ENCODE measurements around the gene FAM171A1. TPM values are rescaled to one million over a fixed set of nuclear protein-coding genes. Genes with fewer than 3 reads are reported as not detected.
"Not testable (repeated sequence)": the region's sequence is repeated elsewhere in the genome, so short reads cannot be mapped to it uniquely, and the experiment has no call there.

Gene FAM171A1
- polyA plus RNA-seq, 1 of the 3 experiments (the other 2 are of a cell fraction) = 26.3 TPM

DNA sequence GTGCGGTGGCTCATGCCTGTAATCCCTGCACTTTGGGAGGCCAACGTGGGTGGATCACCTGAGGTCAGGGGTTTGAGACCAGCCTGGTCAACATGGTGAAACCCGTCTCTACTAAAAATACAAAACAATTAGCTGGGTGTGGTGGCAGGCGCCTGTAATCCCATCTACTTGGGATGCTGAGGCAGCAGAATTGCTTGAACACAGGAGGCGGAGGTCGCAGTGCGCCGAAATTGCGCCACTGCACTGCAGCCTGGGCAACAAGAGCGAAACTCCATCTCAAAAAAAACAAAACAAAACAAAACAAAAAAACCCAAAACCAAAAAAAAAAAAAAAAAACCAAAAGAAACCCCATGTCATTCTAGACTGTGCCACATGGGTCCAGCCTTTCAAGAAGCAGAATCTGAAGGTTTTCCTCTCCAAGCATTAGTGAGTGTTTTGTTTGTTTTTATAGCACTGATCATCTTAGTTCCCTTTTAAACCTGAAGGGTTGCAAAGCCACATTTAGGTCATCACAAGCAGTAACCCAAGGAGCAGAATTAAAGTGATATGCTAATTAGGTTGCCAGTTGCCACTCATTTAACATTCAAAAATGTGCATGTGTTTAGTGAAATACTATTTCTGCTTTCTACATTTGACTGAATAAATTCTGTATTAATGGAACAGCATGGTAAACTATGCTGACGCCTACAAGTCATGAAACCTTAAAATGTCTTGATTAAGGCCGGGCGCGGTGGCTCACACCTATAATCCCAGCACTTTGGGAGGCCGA is 68.7 kb downstream of the FAM171A1 start:
- CTCF ChIA-PET = not testable (repeated sequence)

DNA sequence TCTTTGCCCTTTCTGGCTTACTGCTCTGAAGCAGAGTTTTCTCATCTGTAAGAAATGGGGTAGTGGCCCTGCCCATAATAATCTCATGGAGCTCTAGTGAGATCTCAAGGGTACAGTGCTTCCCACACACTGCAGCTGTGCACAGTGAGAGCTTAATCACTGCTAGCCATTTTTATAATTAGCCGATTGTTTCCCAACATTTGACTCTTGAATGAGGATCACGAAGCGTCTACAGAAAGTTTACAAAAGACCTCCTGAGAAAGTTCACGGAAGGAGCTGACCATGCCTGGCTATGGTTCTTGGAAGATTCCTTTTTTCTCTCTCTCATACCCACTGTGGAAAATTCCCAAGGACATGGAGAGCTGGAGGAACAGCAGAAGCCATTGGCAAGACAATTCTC is 70.4 kb downstream of the FAM171A1 start:
- Histone ChIP-seq H3K79me2 (ENCODE audit: insufficient read depth) (no peaks in the 10 kb centered on the region; the same call in 1 of the 2 replicates), H4K20me1 (ENCODE audit: insufficient read depth) (no peaks in the 10 kb centered on the region), H3F3A (replicated peaks; ENCODE audit: insufficient read depth) (peaks cover 4% of the 10 kb centered on the region), H3K27ac (ENCODE audit: low read depth in 2 of 2, low read length in 1 of 2) (no peak overlapping the region), H3K36me3 (replicated peaks in 1 of 2; ENCODE audit: control insufficient read depth in 1 of 2, insufficient read depth in 2 of 2, low read length in 1 of 2) (no peaks in the 10 kb centered on the region), H3K9me3 (no peaks in the 10 kb centered on the region), H3K4me1 (ENCODE audit: control insufficient read depth in 1 of 2, insufficient read depth in 2 of 2, low read depth in 1 of 2, low read length in 1 of 2) (no peaks in the 10 kb centered on the region), H3K4me2 (no peak overlapping the region), H3K9ac (no peak overlapping the region), H3K4me3 (ENCODE audit: low read depth in 2 of 2, low read length in 1 of 2) (no peak overlapping the region), H3K27me3 (ENCODE audit: insufficient read depth) (no peaks in the 10 kb centered on the region), H2AFZ (ENCODE audit: low read depth) (no peak overlapping the region), H3K9me2 (no peaks in the 10 kb centered on the region)
- ChIA-PET POLR2A (no interaction called here), CTCF (interaction anchor here (1.1 kb wide), 1 partner anchor 70 kb away, joined by 4 read pairs; no protein-coding TSS in a partner anchor)
- 96% methylated on average over 4 of the region's 4 CpGs for WGBS (ENCODE audit: low lambda C conversion rate)
- DNase-seq = no peak
- TF ChIP-seq RCOR1 (IDR thresholded peaks at IDR 0.05; ENCODE audit: low read length) (no peak), NRF1 (IDR thresholded peaks at IDR 0.05; ENCODE audit: low read depth, low read length) (no peak), TAF1 (IDR thresholded peaks at IDR 0.05; ENCODE audit: borderline replicate concordance, low read depth, low read length) (no peak), JUND (IDR thresholded peaks at IDR 0.05) (no peak), NFIC (IDR thresholded peaks at IDR 0.05; ENCODE audit: borderline replicate concordance) (no peak)
- TF ChIP-seq, protein P1, sequence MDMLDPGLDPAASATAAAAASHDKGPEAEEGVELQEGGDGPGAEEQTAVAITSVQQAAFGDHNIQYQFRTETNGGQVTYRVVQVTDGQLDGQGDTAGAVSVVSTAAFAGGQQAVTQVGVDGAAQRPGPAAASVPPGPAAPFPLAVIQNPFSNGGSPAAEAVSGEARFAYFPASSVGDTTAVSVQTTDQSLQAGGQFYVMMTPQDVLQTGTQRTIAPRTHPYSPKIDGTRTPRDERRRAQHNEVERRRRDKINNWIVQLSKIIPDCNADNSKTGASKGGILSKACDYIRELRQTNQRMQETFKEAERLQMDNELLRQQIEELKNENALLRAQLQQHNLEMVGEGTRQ (IDR thresholded peaks at IDR 0.05; ENCODE audit: borderline replicate concordance, low read depth, low read length) = no peak
- TF ChIP-seq, protein P2, sequence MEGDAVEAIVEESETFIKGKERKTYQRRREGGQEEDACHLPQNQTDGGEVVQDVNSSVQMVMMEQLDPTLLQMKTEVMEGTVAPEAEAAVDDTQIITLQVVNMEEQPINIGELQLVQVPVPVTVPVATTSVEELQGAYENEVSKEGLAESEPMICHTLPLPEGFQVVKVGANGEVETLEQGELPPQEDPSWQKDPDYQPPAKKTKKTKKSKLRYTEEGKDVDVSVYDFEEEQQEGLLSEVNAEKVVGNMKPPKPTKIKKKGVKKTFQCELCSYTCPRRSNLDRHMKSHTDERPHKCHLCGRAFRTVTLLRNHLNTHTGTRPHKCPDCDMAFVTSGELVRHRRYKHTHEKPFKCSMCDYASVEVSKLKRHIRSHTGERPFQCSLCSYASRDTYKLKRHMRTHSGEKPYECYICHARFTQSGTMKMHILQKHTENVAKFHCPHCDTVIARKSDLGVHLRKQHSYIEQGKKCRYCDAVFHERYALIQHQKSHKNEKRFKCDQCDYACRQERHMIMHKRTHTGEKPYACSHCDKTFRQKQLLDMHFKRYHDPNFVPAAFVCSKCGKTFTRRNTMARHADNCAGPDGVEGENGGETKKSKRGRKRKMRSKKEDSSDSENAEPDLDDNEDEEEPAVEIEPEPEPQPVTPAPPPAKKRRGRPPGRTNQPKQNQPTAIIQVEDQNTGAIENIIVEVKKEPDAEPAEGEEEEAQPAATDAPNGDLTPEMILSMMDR (IDR thresholded peaks at IDR 0.05) = no peak
- TF ChIP-seq, protein P3, sequence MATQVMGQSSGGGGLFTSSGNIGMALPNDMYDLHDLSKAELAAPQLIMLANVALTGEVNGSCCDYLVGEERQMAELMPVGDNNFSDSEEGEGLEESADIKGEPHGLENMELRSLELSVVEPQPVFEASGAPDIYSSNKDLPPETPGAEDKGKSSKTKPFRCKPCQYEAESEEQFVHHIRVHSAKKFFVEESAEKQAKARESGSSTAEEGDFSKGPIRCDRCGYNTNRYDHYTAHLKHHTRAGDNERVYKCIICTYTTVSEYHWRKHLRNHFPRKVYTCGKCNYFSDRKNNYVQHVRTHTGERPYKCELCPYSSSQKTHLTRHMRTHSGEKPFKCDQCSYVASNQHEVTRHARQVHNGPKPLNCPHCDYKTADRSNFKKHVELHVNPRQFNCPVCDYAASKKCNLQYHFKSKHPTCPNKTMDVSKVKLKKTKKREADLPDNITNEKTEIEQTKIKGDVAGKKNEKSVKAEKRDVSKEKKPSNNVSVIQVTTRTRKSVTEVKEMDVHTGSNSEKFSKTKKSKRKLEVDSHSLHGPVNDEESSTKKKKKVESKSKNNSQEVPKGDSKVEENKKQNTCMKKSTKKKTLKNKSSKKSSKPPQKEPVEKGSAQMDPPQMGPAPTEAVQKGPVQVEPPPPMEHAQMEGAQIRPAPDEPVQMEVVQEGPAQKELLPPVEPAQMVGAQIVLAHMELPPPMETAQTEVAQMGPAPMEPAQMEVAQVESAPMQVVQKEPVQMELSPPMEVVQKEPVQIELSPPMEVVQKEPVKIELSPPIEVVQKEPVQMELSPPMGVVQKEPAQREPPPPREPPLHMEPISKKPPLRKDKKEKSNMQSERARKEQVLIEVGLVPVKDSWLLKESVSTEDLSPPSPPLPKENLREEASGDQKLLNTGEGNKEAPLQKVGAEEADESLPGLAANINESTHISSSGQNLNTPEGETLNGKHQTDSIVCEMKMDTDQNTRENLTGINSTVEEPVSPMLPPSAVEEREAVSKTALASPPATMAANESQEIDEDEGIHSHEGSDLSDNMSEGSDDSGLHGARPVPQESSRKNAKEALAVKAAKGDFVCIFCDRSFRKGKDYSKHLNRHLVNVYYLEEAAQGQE (IDR thresholded peaks at IDR 0.05; ENCODE audit: low read depth, low read length) = no peak
- TF ChIP-seq, protein P4, sequence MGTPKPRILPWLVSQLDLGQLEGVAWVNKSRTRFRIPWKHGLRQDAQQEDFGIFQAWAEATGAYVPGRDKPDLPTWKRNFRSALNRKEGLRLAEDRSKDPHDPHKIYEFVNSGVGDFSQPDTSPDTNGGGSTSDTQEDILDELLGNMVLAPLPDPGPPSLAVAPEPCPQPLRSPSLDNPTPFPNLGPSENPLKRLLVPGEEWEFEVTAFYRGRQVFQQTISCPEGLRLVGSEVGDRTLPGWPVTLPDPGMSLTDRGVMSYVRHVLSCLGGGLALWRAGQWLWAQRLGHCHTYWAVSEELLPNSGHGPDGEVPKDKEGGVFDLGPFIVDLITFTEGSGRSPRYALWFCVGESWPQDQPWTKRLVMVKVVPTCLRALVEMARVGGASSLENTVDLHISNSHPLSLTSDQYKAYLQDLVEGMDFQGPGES (IDR thresholded peaks at IDR 0.05; ENCODE audit: low read depth, low read length) = no peak
- TF ChIP-seq, protein P5, sequence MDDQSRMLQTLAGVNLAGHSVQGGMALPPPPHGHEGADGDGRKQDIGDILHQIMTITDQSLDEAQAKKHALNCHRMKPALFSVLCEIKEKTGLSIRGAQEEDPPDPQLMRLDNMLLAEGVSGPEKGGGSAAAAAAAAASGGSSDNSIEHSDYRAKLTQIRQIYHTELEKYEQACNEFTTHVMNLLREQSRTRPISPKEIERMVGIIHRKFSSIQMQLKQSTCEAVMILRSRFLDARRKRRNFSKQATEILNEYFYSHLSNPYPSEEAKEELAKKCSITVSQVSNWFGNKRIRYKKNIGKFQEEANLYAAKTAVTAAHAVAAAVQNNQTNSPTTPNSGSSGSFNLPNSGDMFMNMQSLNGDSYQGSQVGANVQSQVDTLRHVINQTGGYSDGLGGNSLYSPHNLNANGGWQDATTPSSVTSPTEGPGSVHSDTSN (IDR thresholded peaks at IDR 0.05) = no peak
- TF ChIP-seq, protein P6, sequence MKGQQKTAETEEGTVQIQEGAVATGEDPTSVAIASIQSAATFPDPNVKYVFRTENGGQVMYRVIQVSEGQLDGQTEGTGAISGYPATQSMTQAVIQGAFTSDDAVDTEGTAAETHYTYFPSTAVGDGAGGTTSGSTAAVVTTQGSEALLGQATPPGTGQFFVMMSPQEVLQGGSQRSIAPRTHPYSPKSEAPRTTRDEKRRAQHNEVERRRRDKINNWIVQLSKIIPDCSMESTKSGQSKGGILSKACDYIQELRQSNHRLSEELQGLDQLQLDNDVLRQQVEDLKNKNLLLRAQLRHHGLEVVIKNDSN (IDR thresholded peaks at IDR 0.05; ENCODE audit: borderline replicate concordance, low read depth) = no peak

More for the DNA sequence above, 68.7 kb downstream of the FAM171A1 start:
- H3K4me1 ChIP-seq (ENCODE audit: control insufficient read depth in 1 of 2, insufficient read depth in 2 of 2, low read depth in 1 of 2, low read length in 1 of 2); H3K27ac ChIP-seq (ENCODE audit: low read depth in 2 of 2, low read length in 1 of 2); H3K9ac ChIP-seq; H3K27me3 ChIP-seq (ENCODE audit: insufficient read depth); H4K20me1 ChIP-seq (ENCODE audit: insufficient read depth); H3K9me3 ChIP-seq; DNase-seq; H3K79me2 ChIP-seq (ENCODE audit: insufficient read depth); H3K4me2 ChIP-seq; H3K9me2 ChIP-seq; POLR2A ChIA-PET; H2AFZ ChIP-seq (ENCODE audit: low read depth); H3F3A ChIP-seq (replicated peaks; ENCODE audit: insufficient read depth); H3K36me3 ChIP-seq (replicated peaks in 1 of 2; ENCODE audit: control insufficient read depth in 1 of 2, insufficient read depth in 2 of 2, low read length in 1 of 2); H3K4me3 ChIP-seq (ENCODE audit: low read depth in 2 of 2, low read length in 1 of 2): not testable (repeated sequence)
- TF ChIP-seq, protein P2 (IDR thresholded peaks at IDR 0.05) = peak; percentile 9; the same call in 1 of the 2 replicates
- WGBS (ENCODE audit: low lambda C conversion rate) = 93% methylated on average over 15 of the region's 15 CpGs
